HG03095 (cell line): Measurements from ENCODE around the gene INSYN2B.

Experiments
- ATAC-seq: cut with Tn5 transposase; IDR thresholded peaks from one replicate; pipeline ENCODE4 v1.9.1; 2021; ENCODE audit warnings: moderate library complexity; ENCODE audit not compliant: unreplicated experiment

The INSYN2B gene

GRCh38 chr5:169934990-169935389 lies 45.3 kb downstream of the INSYN2B start:
- no peak for ATAC-seq

- ATAC-seq = no peak
Observed at GRCh38 chr5:169933616-169934015, 46.7 kb downstream of the INSYN2B start.

DNA sequence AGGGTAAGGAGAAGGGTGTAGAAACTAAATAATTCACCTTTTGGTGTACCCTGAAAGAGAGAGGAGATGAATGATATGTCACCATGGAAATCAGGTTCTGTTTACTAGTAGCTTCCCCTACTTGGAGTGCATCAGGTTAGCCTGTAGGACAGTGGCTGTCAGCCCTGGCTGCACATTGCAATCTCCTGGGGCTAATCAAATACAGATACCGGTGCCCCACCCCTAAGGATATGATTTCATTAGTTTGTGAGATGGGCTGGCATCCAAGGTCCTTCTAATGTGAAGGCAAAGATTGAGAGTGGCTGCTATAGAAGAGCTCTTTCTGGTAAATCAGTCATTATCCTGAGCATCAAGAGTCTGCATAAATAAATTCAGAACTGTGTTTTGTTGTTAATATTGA lies 47.2 kb downstream of the INSYN2B start:
- no peak for ATAC-seq

- ATAC-seq = no peak
Observed at GRCh38 chr5:169923988-169924387, 56.3 kb downstream of the INSYN2B start.

- no peak for ATAC-seq
Observed at GRCh38 chr5:169922474-169922873, 57.8 kb downstream of the INSYN2B start.

DNA sequence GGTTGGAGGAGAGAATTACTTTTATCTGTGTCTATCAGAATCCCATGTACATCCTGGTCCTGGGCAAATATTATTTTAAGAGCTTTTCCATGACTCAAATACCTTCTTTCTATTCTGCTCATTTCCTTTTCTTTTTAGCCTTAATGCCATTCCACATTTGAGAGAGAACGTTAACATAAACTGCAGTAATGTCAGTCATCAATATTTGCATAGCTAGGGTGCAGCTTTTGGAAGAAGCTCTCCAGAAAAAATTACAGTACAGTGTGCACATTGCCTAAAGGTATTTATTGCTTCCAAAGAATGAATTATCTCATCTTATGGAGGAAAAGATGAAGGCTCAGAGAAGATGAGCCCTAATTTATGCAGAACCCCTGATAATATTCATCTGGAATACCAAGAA lies 58.3 kb downstream of the INSYN2B start:
- ATAC-seq = no peak

DNA sequence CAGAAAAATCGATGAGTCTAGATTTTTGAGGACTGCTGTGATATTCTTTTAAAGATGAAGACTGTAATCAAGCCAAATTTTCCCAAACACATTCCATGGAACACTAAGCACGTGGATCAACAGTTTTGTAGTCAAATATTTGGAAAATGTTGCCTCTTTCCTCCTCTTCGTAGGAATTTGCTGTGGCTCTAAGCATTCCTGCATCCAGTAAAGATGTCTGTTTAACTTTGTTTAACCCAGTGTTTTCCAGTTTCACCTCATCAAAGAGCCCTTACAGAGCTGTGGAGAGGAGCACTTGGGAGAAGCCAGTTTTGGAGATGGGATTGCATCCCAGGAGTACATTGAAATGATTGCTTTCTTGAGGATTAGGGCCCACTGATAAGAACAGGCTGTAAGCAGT lies 58.9 kb downstream of the INSYN2B start:
- ATAC-seq = no peak

- ATAC-seq = no peak
Observed at GRCh38 chr5:169920474-169920873, 59.8 kb downstream of the INSYN2B start.

DNA sequence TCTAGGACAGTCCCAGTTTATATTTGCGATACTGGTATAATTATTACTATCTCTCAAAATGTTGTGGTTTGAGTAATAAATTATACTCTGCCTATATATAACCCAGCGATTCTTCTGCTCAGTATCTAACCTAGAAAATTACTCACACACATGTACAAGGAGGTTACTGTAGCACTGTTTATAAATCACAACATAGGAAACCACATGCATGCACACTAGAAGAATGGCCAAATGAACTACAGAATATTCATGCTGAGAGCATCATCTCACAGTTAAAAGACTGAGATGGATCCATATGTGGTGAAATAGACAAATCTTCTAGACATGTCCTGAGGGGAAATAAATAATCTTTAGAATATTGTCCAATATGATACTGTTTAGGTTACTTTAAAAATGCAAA lies 62.1 kb downstream of the INSYN2B start:
- ATAC-seq = no peak

DNA sequence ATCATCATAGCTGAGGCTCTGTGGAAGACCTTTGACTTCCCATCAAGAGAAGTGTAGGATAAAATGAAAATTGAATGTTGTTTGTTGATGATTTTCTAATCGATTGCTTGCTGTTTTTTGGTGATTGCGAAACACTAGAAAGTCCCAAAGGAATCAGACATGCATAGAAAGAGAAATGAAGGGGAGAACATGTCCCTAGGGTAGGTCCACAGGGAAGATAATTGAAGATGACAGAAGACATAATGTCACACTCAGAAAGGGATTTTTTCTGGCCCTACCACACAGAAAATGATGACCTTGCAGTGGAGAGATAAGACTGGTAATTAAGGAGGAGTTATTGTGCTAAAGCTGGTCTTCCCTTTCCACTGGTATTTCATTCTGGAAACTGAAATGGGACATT lies 62.8 kb downstream of the INSYN2B start:
- no peak for ATAC-seq

DNA sequence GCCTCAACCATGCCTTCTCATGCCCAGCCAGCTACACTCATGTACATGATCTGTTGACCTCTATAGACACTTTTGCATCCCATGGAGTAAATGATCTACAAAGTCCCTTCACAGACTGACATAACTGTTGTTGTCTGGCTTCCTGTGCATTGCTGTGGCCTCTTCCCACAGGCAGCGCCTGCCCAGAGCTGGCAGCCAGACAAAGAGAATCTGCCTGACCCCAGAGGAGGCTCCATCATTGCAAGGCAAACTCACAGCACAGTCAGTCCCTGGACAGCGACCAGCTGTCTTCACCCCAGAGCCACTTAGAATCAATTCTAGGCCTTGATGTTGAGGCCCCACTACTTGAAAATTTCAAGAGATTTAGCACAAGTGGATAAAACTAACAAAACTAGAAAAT lies 65.5 kb downstream of the INSYN2B start:
- ATAC-seq = no peak

GRCh38 chr5:169913479-169913878 lies 66.8 kb downstream of the INSYN2B start:
- no peak for ATAC-seq

DNA sequence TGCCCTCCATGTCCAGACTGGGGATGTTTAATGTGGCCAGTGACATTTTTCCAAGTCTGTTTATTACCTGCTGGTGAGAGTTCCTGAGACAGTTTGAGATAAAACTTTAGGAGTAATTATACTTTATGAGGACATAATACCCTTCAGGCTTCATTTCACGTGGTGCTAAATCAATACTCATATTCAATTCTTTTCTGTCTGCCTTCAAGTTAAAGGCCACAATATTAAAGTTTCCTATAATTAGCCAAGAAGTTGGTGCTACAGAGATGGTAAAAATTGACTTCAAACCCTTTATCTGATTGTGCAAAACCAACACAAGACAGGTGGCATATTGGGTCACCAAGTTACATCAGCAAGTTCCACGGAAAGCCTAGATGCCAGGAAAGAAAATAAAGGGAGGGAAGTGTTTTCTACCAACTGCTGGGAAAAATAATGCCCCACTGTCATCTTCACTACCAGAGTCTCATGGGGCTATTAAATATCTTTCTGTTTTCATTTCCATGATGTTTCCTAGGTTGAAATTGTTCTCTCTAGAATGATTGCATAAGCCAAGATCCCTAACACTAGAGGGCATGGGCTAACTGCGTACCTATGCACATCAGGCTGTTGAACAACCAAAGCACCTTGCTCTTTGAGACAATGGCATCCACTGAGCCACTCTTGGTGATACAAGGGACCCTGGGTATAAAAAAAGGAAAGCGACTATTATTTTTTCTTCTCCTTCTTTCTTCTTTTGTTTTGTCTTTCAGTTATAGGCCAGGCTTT lies 68.7 kb downstream of the INSYN2B start:
- ATAC-seq = no peak

- no peak for ATAC-seq
Observed at GRCh38 chr5:169910393-169910792, 69.9 kb downstream of the INSYN2B start.

- ATAC-seq = no peak
Observed at GRCh38 chr5:169909945-169910344, 70.3 kb downstream of the INSYN2B start.

GRCh38 chr5:169908864-169909263 lies 71.4 kb downstream of the INSYN2B start:
- ATAC-seq = no peak

DNA sequence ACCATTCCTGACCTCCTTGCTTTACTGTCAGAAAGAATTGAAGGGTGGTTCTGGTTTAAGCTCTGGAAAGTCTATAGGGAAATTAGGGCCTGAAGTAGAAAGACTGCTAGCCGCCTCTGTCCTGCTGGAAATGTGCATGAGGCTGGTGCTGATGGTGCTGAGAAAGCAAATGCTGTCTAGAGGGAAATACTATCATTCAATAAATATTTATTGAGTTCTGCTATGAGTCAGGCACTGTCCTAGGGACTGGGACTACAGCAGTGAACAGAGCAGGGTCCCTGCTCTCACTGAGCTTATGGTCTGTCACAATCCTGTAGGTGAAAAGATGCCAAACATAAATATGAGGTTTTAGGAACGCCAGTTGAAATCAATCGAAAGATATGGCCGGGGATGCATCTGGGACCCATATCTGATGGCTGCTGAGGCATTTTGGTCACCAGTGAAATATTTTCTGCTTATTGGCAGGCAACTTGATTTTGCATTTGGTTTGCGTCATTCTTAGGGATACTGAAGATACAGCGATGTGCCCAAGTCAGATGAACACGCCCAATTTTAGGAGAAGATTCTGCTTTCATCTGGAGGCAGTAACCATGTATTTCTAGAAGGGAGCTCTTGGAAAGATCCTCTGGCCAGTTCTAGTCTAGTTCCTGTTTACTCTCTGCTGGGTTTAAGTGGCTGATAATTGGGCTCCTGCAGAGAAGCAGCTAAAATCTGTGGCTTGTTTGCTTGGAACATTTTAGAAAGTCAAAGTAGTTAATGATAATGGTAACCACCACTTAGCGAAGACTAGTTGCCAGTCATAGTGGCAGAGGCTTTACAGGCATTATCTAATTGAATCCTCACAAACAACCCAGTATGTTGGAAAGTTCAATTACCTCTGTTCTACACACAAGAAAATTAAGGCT lies 73.3 kb downstream of the INSYN2B start:
- no peak for ATAC-seq

GRCh38 chr5:169905017-169905416 lies 75.3 kb downstream of the INSYN2B start:
- ATAC-seq = no peak

DNA sequence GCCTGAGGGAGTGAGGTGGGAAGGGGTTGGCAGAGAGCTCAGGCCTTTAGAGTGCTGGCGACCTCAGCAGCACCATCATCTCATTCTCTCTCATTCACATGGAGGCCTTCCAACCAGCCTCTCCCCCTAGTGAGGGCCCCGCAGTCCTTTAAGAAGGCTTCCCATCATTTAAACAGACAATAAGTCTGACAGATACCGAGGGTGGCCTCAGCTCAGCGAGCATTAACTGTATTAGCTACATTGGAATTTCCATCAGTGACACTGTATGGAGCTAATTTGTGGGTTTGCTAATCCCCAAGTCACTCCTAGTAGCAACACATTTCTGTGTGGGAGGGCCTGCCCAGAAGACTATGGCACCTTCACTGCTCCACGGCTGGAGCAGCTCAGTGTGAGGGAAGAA lies 75.8 kb downstream of the INSYN2B start:
- ATAC-seq = no peak

- no peak for ATAC-seq
Observed at GRCh38 chr5:169904059-169904458, 76.2 kb downstream of the INSYN2B start.

- no peak for ATAC-seq
Observed at GRCh38 chr5:169901896-169902295, 78.4 kb downstream of the INSYN2B start.

- no peak for ATAC-seq
Observed at GRCh38 chr5:169897481-169897880, 82.8 kb downstream of the INSYN2B start.
